Stomach (tissue), 9 donors: ENCODE measurements around the gene AKAP9. TPM values are rescaled to one million over a fixed set of nuclear protein-coding genes. Genes with fewer than 3 reads are reported as not detected.

Experiments
- DNase-seq, 2 donors: peaks; one replicate each; pipeline versions ENCODE4 v3.0.0 to v3.0.0-alpha.2; 2013 to 2019
- H3K27ac ChIP-seq, 5 donors: fragments of 200-600 bp in 4 of 5; sonication (generic) in 4 of 5; one replicate each; pipeline ENCODE4 v1.5.1; 2013 to 2019; ENCODE audit warnings: mild to moderate bottlenecking in 1 of 5, moderate library complexity in 1 of 5
- H3K27me3 ChIP-seq, 3 donors: fragments of 200-600 bp; sonication (generic); one replicate each; pipeline ENCODE4 v1.5.1; 2017 to 2019; ENCODE audit warnings: mixed run types in 1 of 3
- H3K36me3 ChIP-seq, 4 donors: fragments of 200-600 bp; sonication (generic); 1 replicate in 3 of 4; 2 replicates in 1 of 4; pipeline ENCODE4 v1.5.1; 2016 to 2019
- H3K4me1 ChIP-seq, 4 donors: fragments of 200-600 bp; sonication (generic); one replicate each; pipeline ENCODE4 v1.5.1; 2016 to 2019
- H3K4me3 ChIP-seq, 4 donors: fragments of 200-600 bp; sonication (generic) in 3 of 4; one replicate each; pipeline ENCODE4 v1.5.1; 2016 to 2019; ENCODE audit warnings: mild to moderate bottlenecking in 1 of 4
- H3K9me3 ChIP-seq, 4 donors: fragments of 200-600 bp; sonication (generic); one replicate each; pipeline ENCODE4 v1.5.1; 2016 to 2019
- EP300 ChIP-seq: sonication (generic); formaldehyde crosslinking; IDR thresholded peaks from one replicate; pipeline ENCODE4 v1.6.1; 2017; ENCODE audit warnings: antibody characterized with exemption
- POLR2A ChIP-seq, 4 donors: fragments of 450-650 bp; IDR thresholded peaks; one replicate each; pipeline ENCODE4 v1.6.1; 2016; ENCODE audit warnings: antibody characterized with exemption in 4 of 4, control low read depth in 2 of 4, mild to moderate bottlenecking in 1 of 4, moderate library complexity in 1 of 4
- POLR2AphosphoS5 ChIP-seq, 3 donors: sonication (generic); formaldehyde crosslinking; IDR thresholded peaks; one replicate each; pipeline ENCODE4 v1.6.1; 2016; ENCODE audit warnings: antibody characterized with exemption in 3 of 3
- WGBS, 5 donors: extraction: QIAGEN DNeasy Blood & Tissue Kit in 3 of 5; methylation state at CpG; one replicate each; pipeline versions ENCODE4 v1.1.5 to v1.1.7; 2013 to 2018; 5-methylcytosine and 5-hydroxymethylcytosine counted together
- intact Hi-C: fragments of 100-400 bp; cut with DNase I; formaldehyde crosslinking; loops from one replicate; pipeline ENCODE4 v1.15.1; 2023; ENCODE audit warnings: low total_unique reads
- polyA plus RNA-seq, 3 donors: library from polyadenylated mRNA; stranded (reverse); fragments of 200-250 nt; gene quantifications; one replicate each; pipeline ENCODE4 v1.2.3, GENCODE V29; 2013
- total RNA-seq, 5 donors: library from RNA; depleted of rRNA; stranded (reverse); fragments of >200 nt; gene quantifications; one replicate each; pipeline versions ENCODE4 v1.1.0 to v1.2.3, GENCODE V29; 2014 to 2016
- TF ChIP-seq, protein P1 (sequence below), 7 experiments: fragments of 450-650 bp in 4 of 7; fragments of 200-600 bp in 3 of 7; sonication (generic) in 3 of 7; IDR thresholded peaks; one replicate each; pipeline ENCODE4 v1.5.1; 2016 to 2019; ENCODE audit warnings: antibody characterized with exemption in 7 of 7, control low read depth in 2 of 7, mild to moderate bottlenecking in 1 of 7
- donor health status: healthy with polysubstance abuse.
- donor health status: Bipolar disorder and iron deficiency.
- donor health status: healthy.

Gene AKAP9
- total and polyA plus RNA-seq, 8 donors, result 5.7 to 149 (median 113) TPM

DNA sequence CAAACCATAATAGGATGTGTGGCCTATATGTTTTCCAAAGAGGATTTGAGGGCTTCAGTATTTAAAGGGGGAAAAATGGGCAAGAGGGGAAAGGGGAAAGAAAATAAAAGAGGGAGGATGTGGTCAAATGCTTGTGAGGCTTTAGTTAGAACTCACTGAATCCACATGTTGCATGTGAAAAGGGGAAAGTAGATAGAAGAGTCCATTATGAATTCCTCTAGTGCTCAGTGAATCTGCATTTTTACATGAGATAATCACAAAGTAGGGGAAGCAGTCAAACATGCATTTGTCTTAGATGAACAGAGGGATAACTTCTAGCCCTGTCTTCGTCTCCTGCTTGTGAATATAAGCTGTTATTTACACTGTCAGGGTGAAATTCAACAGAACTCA is 24.6 kb upstream of the AKAP9 start:
- H3K36me3 ChIP-seq, result no peaks in the 10 kb centered on the region
- H3K27me3 ChIP-seq, result no peaks in the 10 kb centered on the region
- H3K9me3 ChIP-seq, result no peaks in the 10 kb centered on the region
- intact Hi-C loops, result no loop called here
- no peak for DNase-seq
- no peak overlapping the region for H3K4me3 ChIP-seq
- TF ChIP-seq EP300 (no peak), POLR2A (IDR thresholded peaks at IDR 0.05) (no peak), POLR2AphosphoS5 (IDR thresholded peaks at IDR 0.05) (no peak)
- TF ChIP-seq, protein P1, sequence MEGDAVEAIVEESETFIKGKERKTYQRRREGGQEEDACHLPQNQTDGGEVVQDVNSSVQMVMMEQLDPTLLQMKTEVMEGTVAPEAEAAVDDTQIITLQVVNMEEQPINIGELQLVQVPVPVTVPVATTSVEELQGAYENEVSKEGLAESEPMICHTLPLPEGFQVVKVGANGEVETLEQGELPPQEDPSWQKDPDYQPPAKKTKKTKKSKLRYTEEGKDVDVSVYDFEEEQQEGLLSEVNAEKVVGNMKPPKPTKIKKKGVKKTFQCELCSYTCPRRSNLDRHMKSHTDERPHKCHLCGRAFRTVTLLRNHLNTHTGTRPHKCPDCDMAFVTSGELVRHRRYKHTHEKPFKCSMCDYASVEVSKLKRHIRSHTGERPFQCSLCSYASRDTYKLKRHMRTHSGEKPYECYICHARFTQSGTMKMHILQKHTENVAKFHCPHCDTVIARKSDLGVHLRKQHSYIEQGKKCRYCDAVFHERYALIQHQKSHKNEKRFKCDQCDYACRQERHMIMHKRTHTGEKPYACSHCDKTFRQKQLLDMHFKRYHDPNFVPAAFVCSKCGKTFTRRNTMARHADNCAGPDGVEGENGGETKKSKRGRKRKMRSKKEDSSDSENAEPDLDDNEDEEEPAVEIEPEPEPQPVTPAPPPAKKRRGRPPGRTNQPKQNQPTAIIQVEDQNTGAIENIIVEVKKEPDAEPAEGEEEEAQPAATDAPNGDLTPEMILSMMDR (IDR thresholded peaks at IDR 0.05), result no peak
- no peak overlapping the region for H3K27ac ChIP-seq
- WGBS, 5 donors, result 73 to 93% (median 85%) methylated on average over 1 of the region's 1 CpG
- H3K4me1 ChIP-seq, result peaks cover 0 to 16% (median 3%) of the 10 kb centered on the region in 4 donors

DNA sequence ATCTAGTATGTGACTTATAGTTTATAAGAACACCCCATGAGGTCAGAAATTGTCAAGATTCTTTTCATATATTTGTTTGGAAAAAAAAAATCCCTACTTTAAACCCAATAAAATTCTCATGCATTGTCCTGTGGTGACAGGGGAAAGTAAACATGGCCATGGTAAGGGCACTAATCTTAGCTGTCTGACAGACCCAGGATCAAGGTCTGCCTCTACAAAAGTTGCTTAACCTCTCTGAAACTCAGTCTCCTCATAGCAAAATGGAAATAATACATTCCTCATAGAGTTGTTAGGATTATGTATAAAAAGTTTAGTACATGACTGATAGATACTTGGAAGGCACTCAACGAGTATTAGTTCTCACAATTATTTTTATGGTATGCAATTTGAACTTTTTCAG is 22.3 kb upstream of the AKAP9 start:
- WGBS, 5 donors, result 66 to 81% (median 69%) methylated on average over 1 of the region's 1 CpG
- H3K27me3 ChIP-seq, result no peaks in the 10 kb centered on the region

DNA sequence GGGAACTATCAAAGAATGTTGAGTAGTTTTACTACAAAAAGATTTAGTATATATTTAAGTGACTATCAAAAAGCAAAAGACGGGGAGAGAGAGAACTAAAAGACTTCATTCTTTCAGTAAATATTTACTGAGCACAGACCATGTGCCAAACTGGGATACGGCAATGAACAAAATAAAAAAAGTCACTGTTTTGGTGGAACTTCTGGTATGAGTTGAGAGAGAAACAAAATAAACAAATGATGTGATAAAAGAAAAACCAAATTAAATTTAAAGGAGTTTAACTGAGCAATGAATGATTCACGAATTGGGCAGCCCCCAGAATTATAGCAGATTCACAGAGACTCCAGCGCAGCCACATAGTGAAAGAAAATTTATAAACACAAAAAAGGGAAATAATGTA is 17.8 kb upstream of the AKAP9 start:
- H3K4me3 ChIP-seq, result no peak overlapping the region
- no peaks in the 10 kb centered on the region for H3K4me1 ChIP-seq
- TF ChIP-seq EP300 (no peak), POLR2A (IDR thresholded peaks at IDR 0.05) (no peak), POLR2AphosphoS5 (IDR thresholded peaks at IDR 0.05) (no peak)
- TF ChIP-seq, protein P1 (IDR thresholded peaks at IDR 0.05), result no peak
- H3K36me3 ChIP-seq, result no peaks in the 10 kb centered on the region
- 31 to 42% (median 36%) methylated on average over 4 of the region's 4 CpGs for WGBS, 5 donors
- no peaks in the 10 kb centered on the region for H3K27me3 ChIP-seq
- H3K27ac ChIP-seq, result no peak overlapping the region
- H3K9me3 ChIP-seq, result no peaks in the 10 kb centered on the region
- DNase-seq, result no peak
- intact Hi-C loops, result no loop called here

More for the DNA sequence above, 22.3 kb upstream of the AKAP9 start:
- DNase-seq, result no peak
- Histone ChIP-seq H3K36me3 (no peaks in the 10 kb centered on the region), H3K4me1 (peaks cover 0 to 5% (median 0%) of the 10 kb centered on the region in 4 donors), H3K9me3 (no peaks in the 10 kb centered on the region), H3K4me3 (no peak overlapping the region), H3K27ac (no peak overlapping the region)
- intact Hi-C loops, result no loop called here
- TF ChIP-seq EP300 (no peak), POLR2A (IDR thresholded peaks at IDR 0.05) (no peak), POLR2AphosphoS5 (IDR thresholded peaks at IDR 0.05) (no peak)
- TF ChIP-seq, protein P1 (IDR thresholded peaks at IDR 0.05), result no peak

DNA sequence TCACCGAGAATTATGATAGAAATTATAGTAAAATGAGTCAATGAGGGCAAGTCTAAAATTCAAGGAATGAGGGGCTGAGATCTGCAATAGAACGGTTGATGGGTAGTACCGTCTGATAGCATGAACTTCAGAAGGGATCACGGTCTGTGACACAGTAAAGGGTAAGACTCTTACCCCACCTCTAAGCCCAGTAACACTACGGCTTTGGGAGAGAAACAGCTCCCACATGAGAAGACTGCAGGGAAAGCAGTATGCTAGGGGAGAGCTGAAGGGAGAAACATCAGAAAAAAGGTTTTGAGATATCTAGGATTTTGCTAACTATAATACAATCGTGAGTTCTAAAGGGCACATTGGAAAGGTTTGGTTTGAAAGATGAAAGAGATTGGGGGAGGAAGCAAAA is 12.8 kb upstream of the AKAP9 start:
- intact Hi-C loops, result no loop called here
- H3K27ac ChIP-seq, result no peak overlapping the region

More for the DNA sequence above, 12.8 kb upstream of the AKAP9 start:
- H3K4me3 ChIP-seq, result no peak overlapping the region
- H3K27me3 ChIP-seq, result no peaks in the 10 kb centered on the region
- no peaks in the 10 kb centered on the region for H3K36me3 ChIP-seq
- H3K9me3 ChIP-seq, result no peaks in the 10 kb centered on the region
- TF ChIP-seq POLR2A (IDR thresholded peaks at IDR 0.05) (no peak), POLR2AphosphoS5 (IDR thresholded peaks at IDR 0.05) (no peak), EP300 (no peak)
- TF ChIP-seq, protein P1 (IDR thresholded peaks at IDR 0.05), result no peak
- no peaks in the 10 kb centered on the region for H3K4me1 ChIP-seq
- 74 to 82% (median 79%) methylated on average over 5 to 6 of the region's 6 CpGs for WGBS, 5 donors
- no peak for DNase-seq
